ENCODE measurements around the gene ANKRD10.

- TF ChIP-seq CTCF (IDR thresholded peaks at IDR 0.05; ENCODE audit: low read depth, low read length, poor library complexity, severe bottlenecking) (no peak), EZH2phosphoT487 (IDR thresholded peaks at IDR 0.05; ENCODE audit: borderline replicate concordance, low read length) (no peak)
Measured at GRCh38 chr13:110834572-110834971, 80.3 kb downstream of the ANKRD10 start.
